Spleen (tissue), 7 donors: ENCODE data around the gene GNPAT.

Source experiments
- POLR2A ChIP-seq, 3 donors: fragments of 450-650 bp; IDR thresholded peaks; one replicate each; pipeline ENCODE4 v1.5.1; 2017; ENCODE audit warnings: antibody characterized with exemption in 3 of 3, mild to moderate bottlenecking in 1 of 3
- POLR2AphosphoS5 ChIP-seq, 3 donors: sonication (generic); formaldehyde crosslinking; IDR thresholded peaks; one replicate each; pipeline ENCODE4 v1.5.1; 2017; ENCODE audit warnings: antibody characterized with exemption in 3 of 3
- TF ChIP-seq, protein P1 (sequence below), 11 experiments: fragments of 200-600 bp in 7 of 11; fragments of 450-650 bp in 4 of 11; sonication (generic) in 4 of 11; IDR thresholded peaks in 8 of 11; conservative IDR thresholded peaks in 3 of 11; 1 replicate in 7 of 11; 2 replicates in 4 of 11; pipeline versions ENCODE4 v1.4.0 to v1.8.0; 2016 to 2021; ENCODE audit warnings: antibody characterized with exemption in 11 of 11, inconsistent platforms in 4 of 11, mild to moderate bottlenecking in 1 of 11
- donor health status: DM: no; HTN: no; CAD: no; lungs with moderate emphysema.
- donor health status: DM: no; HTN: no; CAD: no.
- donor health status: DM: no; HTN: no; CAD: no.

DNA sequence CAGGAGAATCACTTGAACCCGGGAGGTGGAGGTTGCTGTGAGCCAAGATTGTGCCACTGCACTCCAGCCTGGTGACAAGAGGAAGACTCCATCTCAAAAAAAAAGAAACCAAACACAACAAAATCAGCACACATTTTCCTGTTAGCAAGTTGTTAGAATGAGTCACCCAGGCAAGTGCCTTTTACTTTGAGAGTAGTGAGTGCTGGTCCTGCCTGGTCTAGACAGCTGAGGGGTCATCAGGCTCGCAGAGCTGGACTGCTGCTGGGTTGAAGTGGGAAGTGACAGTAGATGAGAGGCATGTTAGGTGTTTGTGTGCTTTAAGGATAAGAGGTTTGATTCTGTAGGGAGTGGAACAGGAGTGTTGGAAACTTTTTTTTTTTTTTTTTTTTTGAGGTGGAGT lies 31.9 kb downstream of the GNPAT start:
- TF ChIP-seq, protein P1, sequence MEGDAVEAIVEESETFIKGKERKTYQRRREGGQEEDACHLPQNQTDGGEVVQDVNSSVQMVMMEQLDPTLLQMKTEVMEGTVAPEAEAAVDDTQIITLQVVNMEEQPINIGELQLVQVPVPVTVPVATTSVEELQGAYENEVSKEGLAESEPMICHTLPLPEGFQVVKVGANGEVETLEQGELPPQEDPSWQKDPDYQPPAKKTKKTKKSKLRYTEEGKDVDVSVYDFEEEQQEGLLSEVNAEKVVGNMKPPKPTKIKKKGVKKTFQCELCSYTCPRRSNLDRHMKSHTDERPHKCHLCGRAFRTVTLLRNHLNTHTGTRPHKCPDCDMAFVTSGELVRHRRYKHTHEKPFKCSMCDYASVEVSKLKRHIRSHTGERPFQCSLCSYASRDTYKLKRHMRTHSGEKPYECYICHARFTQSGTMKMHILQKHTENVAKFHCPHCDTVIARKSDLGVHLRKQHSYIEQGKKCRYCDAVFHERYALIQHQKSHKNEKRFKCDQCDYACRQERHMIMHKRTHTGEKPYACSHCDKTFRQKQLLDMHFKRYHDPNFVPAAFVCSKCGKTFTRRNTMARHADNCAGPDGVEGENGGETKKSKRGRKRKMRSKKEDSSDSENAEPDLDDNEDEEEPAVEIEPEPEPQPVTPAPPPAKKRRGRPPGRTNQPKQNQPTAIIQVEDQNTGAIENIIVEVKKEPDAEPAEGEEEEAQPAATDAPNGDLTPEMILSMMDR (IDR thresholded peaks at IDR 0.05 in 8 of 11, conservative IDR thresholded peaks at IDR 0.05 in 3 of 11), result no peak
- TF ChIP-seq POLR2A (IDR thresholded peaks at IDR 0.05), result no peak
- TF ChIP-seq POLR2AphosphoS5 (IDR thresholded peaks at IDR 0.05), result no peak
